PFSK-1 (cell line): Measurements from ENCODE around the gene PRPF18.

Experiments used
- FOXP2 ChIP-seq: optimal IDR thresholded peaks from 2 replicates; pipeline ENCODE3; 2011; ENCODE audit warnings: borderline replicate concordance, control low read depth, inconsistent platforms; ENCODE audit not compliant: insufficient read depth; ENCODE audit errors: extremely low read length, extremely low read depth
- POLR2AphosphoS5 ChIP-seq: IDR thresholded peaks from 2 replicates; pipeline ENCODE4 v1.6.1; 2012; ENCODE audit warnings: low read depth, mild to moderate bottlenecking, control low read depth, low read length, moderate library complexity
- SIN3A ChIP-seq: IDR thresholded peaks from 2 replicates; pipeline ENCODE4 v1.6.1; 2012; ENCODE audit warnings: mild to moderate bottlenecking, low read length, moderate library complexity, borderline replicate concordance; ENCODE audit not compliant: insufficient read depth
- TAF1 ChIP-seq: IDR thresholded peaks from 2 replicates; pipeline ENCODE4 v1.6.1; 2012; ENCODE audit warnings: low read length, control low read depth, borderline replicate concordance; ENCODE audit not compliant: insufficient read depth
- TF ChIP-seq, protein P1 (sequence below), 2 experiments: IDR thresholded peaks; 2 replicates each; pipeline versions ENCODE4 v1.6.1 to v1.8.0; 2011 to 2012; ENCODE audit warnings: low read depth in 2 of 2, low read length in 2 of 2, control low read depth in 1 of 2, inconsistent platforms in 1 of 2, mild to moderate bottlenecking in 1 of 2, moderate library complexity in 1 of 2; ENCODE audit not compliant: insufficient read depth in 1 of 2

Gene PRPF18

DNA sequence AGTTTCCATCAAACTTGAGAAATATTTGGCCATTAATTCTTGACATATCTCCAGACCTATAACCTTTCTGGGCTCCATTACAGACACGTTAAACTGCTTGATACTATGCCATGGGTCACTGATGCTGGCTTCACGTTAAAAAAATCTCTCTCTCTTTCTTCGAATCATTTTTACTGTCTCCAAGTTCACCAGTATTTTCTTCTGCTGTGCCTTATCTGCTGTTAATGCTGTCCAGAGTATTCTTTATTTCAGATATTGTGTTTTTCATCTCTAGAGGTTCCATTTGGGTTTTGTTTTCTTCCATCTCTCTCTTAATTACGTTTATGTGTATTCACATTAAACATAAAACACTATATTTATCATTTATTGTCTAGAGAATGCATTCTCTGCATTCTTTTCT, 12.8 kb upstream of the PRPF18 start:
- TF ChIP-seq, protein P1, sequence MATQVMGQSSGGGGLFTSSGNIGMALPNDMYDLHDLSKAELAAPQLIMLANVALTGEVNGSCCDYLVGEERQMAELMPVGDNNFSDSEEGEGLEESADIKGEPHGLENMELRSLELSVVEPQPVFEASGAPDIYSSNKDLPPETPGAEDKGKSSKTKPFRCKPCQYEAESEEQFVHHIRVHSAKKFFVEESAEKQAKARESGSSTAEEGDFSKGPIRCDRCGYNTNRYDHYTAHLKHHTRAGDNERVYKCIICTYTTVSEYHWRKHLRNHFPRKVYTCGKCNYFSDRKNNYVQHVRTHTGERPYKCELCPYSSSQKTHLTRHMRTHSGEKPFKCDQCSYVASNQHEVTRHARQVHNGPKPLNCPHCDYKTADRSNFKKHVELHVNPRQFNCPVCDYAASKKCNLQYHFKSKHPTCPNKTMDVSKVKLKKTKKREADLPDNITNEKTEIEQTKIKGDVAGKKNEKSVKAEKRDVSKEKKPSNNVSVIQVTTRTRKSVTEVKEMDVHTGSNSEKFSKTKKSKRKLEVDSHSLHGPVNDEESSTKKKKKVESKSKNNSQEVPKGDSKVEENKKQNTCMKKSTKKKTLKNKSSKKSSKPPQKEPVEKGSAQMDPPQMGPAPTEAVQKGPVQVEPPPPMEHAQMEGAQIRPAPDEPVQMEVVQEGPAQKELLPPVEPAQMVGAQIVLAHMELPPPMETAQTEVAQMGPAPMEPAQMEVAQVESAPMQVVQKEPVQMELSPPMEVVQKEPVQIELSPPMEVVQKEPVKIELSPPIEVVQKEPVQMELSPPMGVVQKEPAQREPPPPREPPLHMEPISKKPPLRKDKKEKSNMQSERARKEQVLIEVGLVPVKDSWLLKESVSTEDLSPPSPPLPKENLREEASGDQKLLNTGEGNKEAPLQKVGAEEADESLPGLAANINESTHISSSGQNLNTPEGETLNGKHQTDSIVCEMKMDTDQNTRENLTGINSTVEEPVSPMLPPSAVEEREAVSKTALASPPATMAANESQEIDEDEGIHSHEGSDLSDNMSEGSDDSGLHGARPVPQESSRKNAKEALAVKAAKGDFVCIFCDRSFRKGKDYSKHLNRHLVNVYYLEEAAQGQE (IDR thresholded peaks at IDR 0.05; ENCODE audit: insufficient read depth in 1 of 2, low read depth in 2 of 2, low read length in 2 of 2): no peak
- no peak for TF ChIP-seq POLR2AphosphoS5
- no peak for TF ChIP-seq TAF1
- TF ChIP-seq FOXP2: no peak
- TF ChIP-seq SIN3A: no peak

DNA sequence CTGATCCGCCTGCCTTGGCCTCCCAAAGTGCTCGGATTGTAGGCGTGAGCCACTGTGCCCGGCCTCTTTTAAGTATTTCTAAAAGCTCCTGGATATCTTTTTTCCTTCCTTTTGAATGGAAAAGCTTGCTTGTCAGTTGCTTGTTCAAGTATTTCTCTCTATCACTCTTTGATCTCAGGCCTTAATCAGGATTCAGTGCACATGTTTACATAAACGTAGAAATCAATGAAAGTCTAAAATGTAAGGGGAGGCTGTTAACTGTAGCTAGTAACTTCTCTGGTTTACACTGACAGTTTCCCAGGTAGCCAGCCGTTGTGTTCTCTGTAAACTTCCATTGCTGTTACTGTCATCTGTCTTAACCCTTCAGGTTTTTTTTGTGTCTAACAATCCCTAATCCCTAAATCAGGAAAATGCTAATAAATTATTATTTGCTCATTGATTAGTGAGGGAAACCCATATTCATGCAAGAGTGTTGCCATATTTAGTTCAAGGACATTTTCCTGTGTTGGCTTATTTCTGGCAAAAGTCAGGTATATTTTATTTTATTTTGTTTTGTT, 1.5 kb upstream of the PRPF18 start:
- no peak for TF ChIP-seq FOXP2
- TF ChIP-seq SIN3A: no peak
- TF ChIP-seq POLR2AphosphoS5: no peak
- TF ChIP-seq, protein P1 (IDR thresholded peaks at IDR 0.05; ENCODE audit: insufficient read depth in 1 of 2, low read depth in 2 of 2, low read length in 2 of 2): no peak
- no peak for TF ChIP-seq TAF1

GRCh38 chr10:13585943-13586342, 822 bp upstream of the PRPF18 start:
- no peak for TF ChIP-seq SIN3A
- TF ChIP-seq, protein P1 (IDR thresholded peaks at IDR 0.05; ENCODE audit: insufficient read depth in 1 of 2, low read depth in 2 of 2, low read length in 2 of 2): no peak
- TF ChIP-seq POLR2AphosphoS5: no peak
- no peak for TF ChIP-seq FOXP2
- no peak for TF ChIP-seq TAF1

DNA sequence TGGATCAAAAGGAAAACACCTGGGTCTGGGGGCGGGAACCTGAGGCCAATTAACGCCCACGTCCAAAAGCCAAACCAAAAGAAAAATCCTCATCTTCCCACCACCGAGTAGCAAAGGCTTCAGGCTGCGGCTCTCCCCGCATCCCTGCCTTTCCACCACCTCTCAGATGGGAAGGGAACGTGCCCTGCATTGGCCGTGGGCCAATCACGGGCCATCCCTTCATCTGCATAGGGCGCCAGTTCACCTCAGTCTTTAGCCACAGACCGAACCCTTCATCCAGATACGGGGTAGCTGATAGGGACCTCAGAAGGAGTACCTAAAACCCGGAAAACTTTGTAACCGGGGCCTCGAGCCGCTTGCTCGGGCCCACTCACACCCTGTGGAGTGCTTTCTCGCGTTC, 626 bp downstream of the PRPF18 start:
- TF ChIP-seq POLR2AphosphoS5: no peak
- no peak for TF ChIP-seq SIN3A
- TF ChIP-seq, protein P1 (IDR thresholded peaks at IDR 0.05; ENCODE audit: insufficient read depth in 1 of 2, low read depth in 2 of 2, low read length in 2 of 2): no peak
- TF ChIP-seq TAF1: no peak
- no peak for TF ChIP-seq FOXP2

DNA sequence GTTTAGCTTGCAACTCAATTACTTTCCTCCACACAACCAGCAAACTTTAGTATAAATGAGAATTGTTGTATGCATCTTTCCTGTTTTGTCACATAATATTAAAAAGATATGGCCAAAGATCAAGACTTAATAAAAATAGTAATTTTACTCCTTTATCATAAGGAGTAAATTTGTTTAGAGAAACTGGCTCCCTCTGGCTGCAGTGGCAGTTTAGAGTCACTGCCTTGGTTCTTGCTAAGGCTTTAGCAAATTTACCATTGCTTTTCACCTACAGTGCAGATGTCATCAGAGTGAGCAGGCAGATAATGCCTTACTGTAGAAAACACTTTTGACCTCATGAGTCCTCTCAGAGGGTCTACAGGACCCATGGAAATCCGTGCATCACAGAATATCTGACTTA, 2.6 kb downstream of the PRPF18 start:
- no peak for TF ChIP-seq SIN3A
- TF ChIP-seq POLR2AphosphoS5: no peak
- TF ChIP-seq, protein P1 (IDR thresholded peaks at IDR 0.05; ENCODE audit: insufficient read depth in 1 of 2, low read depth in 2 of 2, low read length in 2 of 2): no peak
- no peak for TF ChIP-seq TAF1
- TF ChIP-seq FOXP2: no peak
